ENCODE data around the gene RNASE11.
"Not testable (repeated sequence)": the region's sequence is repeated elsewhere in the genome, so short reads cannot be mapped to it uniquely, and the experiment has no call there.

RNASE11 gene

GRCh38 chr14:20587489-20588154, at the start of gene RNASE11:
RNASE11 (minus strand) TSS chr14:20588001.
- no peak for DNase-seq

GRCh38 chr14:20632831-20633691, 45.3 kb upstream of the RNASE11 start:
- DNase-seq = peak; percentile 24

- DNase-seq = no peak
Measured at GRCh38 chr14:20632448-20632830, 44.6 kb upstream of the RNASE11 start.

GRCh38 chr14:20631880-20632389, 44.1 kb upstream of the RNASE11 start:
- no peak for DNase-seq

GRCh38 chr14:20631023-20631879, 43.5 kb upstream of the RNASE11 start:
- peak; percentile 40 for DNase-seq

- peak; percentile 60 for DNase-seq
Measured at GRCh38 chr14:20630340-20631022, 42.7 kb upstream of the RNASE11 start.

GRCh38 chr14:20628063-20628854, 40.5 kb upstream of the RNASE11 start:
- DNase-seq = no peak

GRCh38 chr14:20627346-20628027, 39.7 kb upstream of the RNASE11 start:
- no peak for DNase-seq

GRCh38 chr14:20626274-20626673, 38.5 kb upstream of the RNASE11 start:
- DNase-seq = no peak

- DNase-seq = no peak
Measured at GRCh38 chr14:20624495-20625070, 36.8 kb upstream of the RNASE11 start.

- DNase-seq = no peak
Measured at GRCh38 chr14:20623798-20624197, 36.0 kb upstream of the RNASE11 start.

- DNase-seq = no peak
Measured at GRCh38 chr14:20622816-20623291, 35.1 kb upstream of the RNASE11 start.

GRCh38 chr14:20620798-20621478, 33.1 kb upstream of the RNASE11 start:
- DNase-seq = no peak

GRCh38 chr14:20619688-20620087, 31.9 kb upstream of the RNASE11 start:
- DNase-seq = not testable (repeated sequence)

- DNase-seq = no peak
Measured at GRCh38 chr14:20618271-20618749, 30.5 kb upstream of the RNASE11 start.

- DNase-seq = no peak
Measured at GRCh38 chr14:20617138-20618003, 29.6 kb upstream of the RNASE11 start.

- no peak for DNase-seq
Measured at GRCh38 chr14:20615996-20616395, 28.2 kb upstream of the RNASE11 start.

GRCh38 chr14:20614038-20614840, 26.4 kb upstream of the RNASE11 start:
- no peak for DNase-seq
